ENCODE results near the gene NF2. TPM values are rescaled to one million over a fixed set of nuclear protein-coding genes. Genes with fewer than 3 reads are reported as not detected.

NF2 gene
- total RNA-seq, 1 donor from 2014 or later, result 48.4 TPM

DNA sequence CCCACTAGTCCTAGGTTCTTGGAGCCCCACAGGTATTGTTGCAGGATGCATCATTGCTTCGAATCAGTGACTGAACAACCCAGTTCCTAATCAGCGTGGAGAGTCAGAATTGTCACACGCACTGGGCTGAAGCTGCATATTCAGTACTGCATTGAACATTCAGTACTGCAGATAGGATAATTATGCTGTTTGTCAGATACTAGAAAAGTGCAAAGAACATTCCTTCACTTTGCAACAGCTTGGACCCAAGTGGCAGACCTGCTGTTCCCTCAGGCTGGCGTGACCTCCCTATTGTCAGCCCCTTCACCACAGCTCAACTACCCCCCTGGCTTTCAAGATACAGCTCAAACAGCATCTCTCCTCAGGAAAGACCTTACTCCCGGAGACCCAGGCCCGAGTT is 27.6 kb downstream of the NF2 start:
- Mint-ChIP-seq H3K27ac (ENCODE audit: unreplicated experiment) (no peak overlapping the region), H3K4me3 (no peak overlapping the region), H3K4me1 (peaks cover 17% of the 10 kb centered on the region), H3K9me3 (no peaks in the 10 kb centered on the region), H3K27me3 (ENCODE audit: low read depth) (no peaks in the 10 kb centered on the region), H3K36me3 (ENCODE audit: low read depth) (no peaks in the 10 kb centered on the region)
- DNase-seq (ENCODE audit: low read depth, low spot score), result no peak
- TF ChIP-seq, protein P1, sequence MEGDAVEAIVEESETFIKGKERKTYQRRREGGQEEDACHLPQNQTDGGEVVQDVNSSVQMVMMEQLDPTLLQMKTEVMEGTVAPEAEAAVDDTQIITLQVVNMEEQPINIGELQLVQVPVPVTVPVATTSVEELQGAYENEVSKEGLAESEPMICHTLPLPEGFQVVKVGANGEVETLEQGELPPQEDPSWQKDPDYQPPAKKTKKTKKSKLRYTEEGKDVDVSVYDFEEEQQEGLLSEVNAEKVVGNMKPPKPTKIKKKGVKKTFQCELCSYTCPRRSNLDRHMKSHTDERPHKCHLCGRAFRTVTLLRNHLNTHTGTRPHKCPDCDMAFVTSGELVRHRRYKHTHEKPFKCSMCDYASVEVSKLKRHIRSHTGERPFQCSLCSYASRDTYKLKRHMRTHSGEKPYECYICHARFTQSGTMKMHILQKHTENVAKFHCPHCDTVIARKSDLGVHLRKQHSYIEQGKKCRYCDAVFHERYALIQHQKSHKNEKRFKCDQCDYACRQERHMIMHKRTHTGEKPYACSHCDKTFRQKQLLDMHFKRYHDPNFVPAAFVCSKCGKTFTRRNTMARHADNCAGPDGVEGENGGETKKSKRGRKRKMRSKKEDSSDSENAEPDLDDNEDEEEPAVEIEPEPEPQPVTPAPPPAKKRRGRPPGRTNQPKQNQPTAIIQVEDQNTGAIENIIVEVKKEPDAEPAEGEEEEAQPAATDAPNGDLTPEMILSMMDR (conservative IDR thresholded peaks at IDR 0.05), result no peak

DNA sequence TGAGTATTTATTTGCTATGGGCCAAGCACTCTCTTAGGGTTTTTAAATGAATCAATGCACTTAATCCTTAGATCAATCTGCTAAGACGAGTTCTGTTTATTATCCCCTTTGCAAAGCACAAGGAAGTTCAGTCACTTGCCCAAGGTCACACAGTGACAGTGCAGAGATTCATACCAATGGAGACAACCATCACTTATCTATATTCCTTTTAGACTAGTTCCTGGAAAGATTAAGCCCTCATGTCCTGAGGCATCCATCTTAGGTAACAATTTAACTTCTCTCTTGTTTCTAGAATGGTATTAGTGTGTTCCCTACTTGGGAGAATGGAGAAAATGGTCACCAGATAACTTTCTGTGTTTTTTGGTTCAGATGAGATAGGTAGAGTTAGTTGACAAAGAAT is 28.3 kb downstream of the NF2 start:
- Mint-ChIP-seq H3K9me3 (no peaks in the 10 kb centered on the region), H3K4me3 (no peak overlapping the region), H3K4me1 (peaks cover 13% of the 10 kb centered on the region), H3K27me3 (ENCODE audit: low read depth) (no peaks in the 10 kb centered on the region), H3K27ac (ENCODE audit: unreplicated experiment) (no peak overlapping the region), H3K36me3 (ENCODE audit: low read depth) (no peaks in the 10 kb centered on the region)
- DNase-seq (ENCODE audit: low read depth, low spot score), result no peak
- TF ChIP-seq, protein P1 (conservative IDR thresholded peaks at IDR 0.05), result no peak

DNA sequence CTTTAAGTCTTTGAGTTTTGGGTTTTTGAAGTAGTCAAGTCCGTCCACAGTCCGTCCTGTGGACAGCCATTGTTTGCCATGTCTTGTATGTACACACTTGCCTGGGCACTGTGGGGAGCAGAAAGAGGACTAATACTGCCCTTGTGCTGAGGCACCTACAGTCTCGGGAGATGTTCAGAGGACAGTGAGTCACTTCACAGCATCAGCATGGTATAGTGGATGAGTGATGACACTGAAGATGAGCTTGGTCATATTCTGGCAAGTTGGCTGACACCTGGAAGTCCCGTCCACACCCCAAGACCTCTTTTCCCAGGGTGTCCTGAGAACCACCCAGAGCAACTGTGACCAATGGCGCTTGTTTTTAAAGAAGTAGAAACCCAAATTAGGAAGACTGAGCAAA is 29.2 kb downstream of the NF2 start:
- H3K4me3 Mint-ChIP-seq, result no peak overlapping the region
- DNase-seq (ENCODE audit: low read depth, low spot score), result no peak
- H3K27me3 Mint-ChIP-seq (ENCODE audit: low read depth), result no peaks in the 10 kb centered on the region
- H3K4me1 Mint-ChIP-seq, result peaks cover 11% of the 10 kb centered on the region
- no peaks in the 10 kb centered on the region for H3K9me3 Mint-ChIP-seq
- H3K27ac Mint-ChIP-seq (ENCODE audit: unreplicated experiment), result no peak overlapping the region
- TF ChIP-seq, protein P1 (conservative IDR thresholded peaks at IDR 0.05), result no peak
- H3K36me3 Mint-ChIP-seq (ENCODE audit: low read depth), result no peaks in the 10 kb centered on the region

DNA sequence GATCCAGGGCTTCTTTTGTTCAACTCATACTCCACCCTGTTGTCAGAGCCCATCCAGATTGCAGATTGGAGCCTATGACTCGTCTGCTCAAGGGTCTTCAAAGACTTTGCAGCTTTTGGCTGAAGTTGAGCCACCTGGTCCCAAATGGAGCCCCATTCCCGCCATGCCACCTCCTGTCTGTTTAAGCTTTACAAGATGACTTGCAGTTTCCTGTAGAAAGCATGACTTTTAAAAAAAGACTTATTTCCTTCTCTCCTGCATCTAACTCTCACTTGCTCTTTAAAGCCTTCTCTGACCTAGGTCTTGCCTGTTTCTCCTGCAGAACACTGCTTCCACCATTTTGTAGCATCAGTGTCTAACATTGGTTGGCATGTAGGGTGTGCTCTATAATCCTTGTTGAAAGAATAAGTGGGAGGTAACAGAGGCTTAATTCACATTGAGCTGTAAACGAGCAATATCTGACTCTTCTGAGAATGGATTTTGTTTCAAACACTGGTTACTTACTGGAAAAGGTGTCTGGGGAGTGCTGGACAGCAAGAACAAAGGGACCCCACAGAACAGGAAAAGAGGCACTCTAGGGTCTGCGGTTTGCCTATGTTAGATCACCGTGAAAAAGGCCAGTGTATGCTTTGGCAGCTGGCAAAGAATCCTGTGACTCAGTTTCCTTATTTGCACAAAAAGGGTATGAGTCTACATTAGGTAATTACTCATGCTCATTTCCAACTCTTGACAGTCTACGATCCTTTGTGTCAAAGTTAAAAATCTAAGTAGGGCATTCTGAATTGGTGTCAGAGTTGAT is 30.3 kb downstream of the NF2 start:
- no peaks in the 10 kb centered on the region for H3K36me3 Mint-ChIP-seq (ENCODE audit: low read depth)
- H3K9me3 Mint-ChIP-seq, result no peaks in the 10 kb centered on the region
- H3K27ac Mint-ChIP-seq (ENCODE audit: unreplicated experiment), result no peak overlapping the region
- TF ChIP-seq, protein P1 (conservative IDR thresholded peaks at IDR 0.05), result no peak
- no peak for DNase-seq (ENCODE audit: low read depth, low spot score)
- peaks cover 7% of the 10 kb centered on the region for H3K4me1 Mint-ChIP-seq
- no peak overlapping the region for H3K4me3 Mint-ChIP-seq
- no peaks in the 10 kb centered on the region for H3K27me3 Mint-ChIP-seq (ENCODE audit: low read depth)

DNA sequence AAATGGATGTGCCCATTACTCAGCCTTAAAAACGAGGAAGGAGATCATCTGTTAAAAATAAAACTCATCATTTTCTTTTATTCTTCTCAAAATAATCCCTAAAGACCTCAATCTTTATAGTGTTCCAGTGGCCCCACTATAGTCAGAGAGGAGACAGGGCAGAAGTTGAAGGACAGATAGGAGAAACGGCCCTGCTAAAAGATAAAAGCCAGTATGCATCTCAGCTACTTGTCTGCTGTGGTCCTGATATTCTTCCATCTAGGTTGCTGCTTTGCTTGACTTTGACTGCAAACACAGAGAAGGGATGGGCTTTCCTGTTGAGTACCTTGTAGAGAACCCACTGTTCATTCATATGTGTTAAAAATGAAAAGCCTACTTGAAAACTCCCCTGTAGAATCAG is 31.4 kb downstream of the NF2 start:
- no peak overlapping the region for H3K27ac Mint-ChIP-seq (ENCODE audit: unreplicated experiment)
- no peak for DNase-seq (ENCODE audit: low read depth, low spot score)
- peaks cover 4% of the 10 kb centered on the region for H3K4me1 Mint-ChIP-seq
- H3K4me3 Mint-ChIP-seq, result no peak overlapping the region
- no peaks in the 10 kb centered on the region for H3K36me3 Mint-ChIP-seq (ENCODE audit: low read depth)
- no peaks in the 10 kb centered on the region for H3K27me3 Mint-ChIP-seq (ENCODE audit: low read depth)
- TF ChIP-seq, protein P1 (conservative IDR thresholded peaks at IDR 0.05), result no peak
- no peaks in the 10 kb centered on the region for H3K9me3 Mint-ChIP-seq

Measured in neural crest cell (in vitro differentiated cells).